Retinal pigment epithelial cell (primary cell): ENCODE data around the gene CNOT1.
"Not testable (repeated sequence)": the region's sequence is repeated elsewhere in the genome, so short reads cannot be mapped to it uniquely, and the experiment has no call there.

Experiments used
- DNase-seq: peaks from one replicate; pipeline ENCODE4 v3.0.0-alpha.2; 2010; ENCODE audit warnings: low read depth
- H3K4me3 ChIP-seq: 2 replicates; pipeline ENCODE4 v1.5.1; 2011; ENCODE audit warnings: mild to moderate bottlenecking, low read length, control low read depth, moderate library complexity
- CTCF ChIP-seq: conservative IDR thresholded peaks from 2 replicates; pipeline ENCODE4 v1.5.1; 2011; ENCODE audit warnings: low read depth, low read length, control low read depth, inconsistent platforms

The CNOT1 gene

GRCh38 chr16:58495521-58496331 lies 133.9 kb downstream of the CNOT1 start:
- no peak for DNase-seq
- H3K4me3 ChIP-seq: no peak overlapping the region
- no peak for TF ChIP-seq CTCF

- DNase-seq: peak; percentile 95
- H3K4me3 ChIP-seq: no peak overlapping the region
Measured at GRCh38 chr16:58494981-58495520, 134.6 kb downstream of the CNOT1 start.

GRCh38 chr16:58493756-58494431 lies 135.7 kb downstream of the CNOT1 start:
- H3K4me3 ChIP-seq: no peak overlapping the region
- TF ChIP-seq CTCF: no peak
- no peak for DNase-seq

More at GRCh38 chr16:58494981-58495520, 134.6 kb downstream of the CNOT1 start:
- peak; percentile 83 for TF ChIP-seq CTCF

- TF ChIP-seq CTCF: no peak
- DNase-seq: no peak
- H3K4me3 ChIP-seq: no peak overlapping the region
Measured at GRCh38 chr16:58492735-58493134, 136.9 kb downstream of the CNOT1 start.

- no peak for DNase-seq
- no peak overlapping the region for H3K4me3 ChIP-seq
- TF ChIP-seq CTCF: no peak
Measured at GRCh38 chr16:58492066-58492465, 137.6 kb downstream of the CNOT1 start.

GRCh38 chr16:58490539-58490938 lies 139.1 kb downstream of the CNOT1 start:
- not testable (repeated sequence) for DNase-seq, H3K4me3 ChIP-seq

- no peak overlapping the region for H3K4me3 ChIP-seq
- no peak for DNase-seq
- TF ChIP-seq CTCF: no peak
Measured at GRCh38 chr16:58490065-58490464, 139.6 kb downstream of the CNOT1 start.
